ENCODE results near the gene PSMB7.

The PSMB7 gene

DNA sequence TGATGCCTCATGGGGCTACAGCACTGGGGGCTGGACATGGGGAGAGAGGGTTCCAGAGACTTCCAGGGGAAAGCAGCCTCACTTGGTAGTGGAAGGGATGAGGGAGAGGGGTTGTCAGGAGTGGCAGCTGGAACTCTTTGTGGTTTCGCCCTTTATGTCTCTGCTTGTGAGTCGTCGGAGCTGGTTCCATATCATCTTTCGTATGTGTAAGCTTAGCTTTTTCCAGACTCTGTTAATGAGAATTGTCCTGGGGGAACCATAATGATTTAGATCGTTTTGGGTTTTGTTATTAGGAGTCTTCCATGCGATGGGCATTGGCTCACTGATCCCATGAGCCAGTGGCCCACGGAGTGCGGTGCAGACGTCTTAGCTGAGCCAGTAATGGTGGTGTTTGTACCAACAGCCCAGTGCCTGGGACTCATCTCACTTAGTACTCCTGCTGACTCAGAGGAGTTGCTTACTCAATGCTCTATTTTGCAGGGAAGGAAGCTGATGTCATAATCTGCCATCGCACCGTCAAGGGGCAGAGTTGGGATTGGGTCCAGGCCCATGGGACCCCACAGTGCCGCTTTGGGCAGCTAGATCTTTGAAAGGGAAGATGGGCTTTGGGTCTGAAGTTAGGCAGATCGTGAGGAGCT lies 109.0 kb downstream of the PSMB7 start:
- Histone ChIP-seq H3K4me1 (ENCODE audit: control insufficient read depth, insufficient read depth, low read length) (no peaks in the 10 kb centered on the region), H3K27ac (ENCODE audit: low read depth, low read length) (no peak overlapping the region), H3K9ac (ENCODE audit: low read depth, low read length) (no peak overlapping the region), H3K36me3 (ENCODE audit: control insufficient read depth, insufficient read depth, low read length) (no peaks in the 10 kb centered on the region), H3K9me3 (ENCODE audit: control insufficient read depth, insufficient read depth, low read length) (no peaks in the 10 kb centered on the region), H3K4me3 (ENCODE audit: low read depth, low read length) (no peak overlapping the region), H3K27me3 (ENCODE audit: control insufficient read depth, insufficient read depth, low read length) (no peaks in the 10 kb centered on the region)

DNA sequence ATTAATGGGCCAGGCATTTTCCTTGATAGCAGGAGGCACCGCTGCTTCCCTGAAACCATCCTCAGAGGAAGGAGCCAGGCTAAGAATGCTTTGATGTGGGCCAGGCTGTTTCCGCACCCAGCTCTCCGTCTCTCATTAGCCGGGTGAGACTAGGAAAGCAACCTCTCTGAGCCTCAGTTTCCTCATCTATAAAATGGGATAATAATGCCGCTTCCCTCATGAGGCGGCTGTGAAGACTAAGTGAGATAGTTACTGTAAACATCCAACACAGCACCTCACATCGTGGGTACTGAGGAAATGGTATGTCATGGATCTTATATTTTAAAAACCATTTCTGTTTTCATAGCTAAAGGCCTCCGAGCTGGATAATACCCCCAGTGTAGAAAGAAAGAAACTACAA lies 111.0 kb downstream of the PSMB7 start:
- Histone ChIP-seq H3K9ac (ENCODE audit: low read depth, low read length) (no peak overlapping the region), H3K36me3 (ENCODE audit: control insufficient read depth, insufficient read depth, low read length) (no peaks in the 10 kb centered on the region), H3K9me3 (ENCODE audit: control insufficient read depth, insufficient read depth, low read length) (no peaks in the 10 kb centered on the region), H3K27ac (ENCODE audit: low read depth, low read length) (no peak overlapping the region), H3K27me3 (ENCODE audit: control insufficient read depth, insufficient read depth, low read length) (no peaks in the 10 kb centered on the region), H3K4me3 (ENCODE audit: low read depth, low read length) (no peak overlapping the region), H3K4me1 (ENCODE audit: control insufficient read depth, insufficient read depth, low read length) (no peaks in the 10 kb centered on the region)

DNA sequence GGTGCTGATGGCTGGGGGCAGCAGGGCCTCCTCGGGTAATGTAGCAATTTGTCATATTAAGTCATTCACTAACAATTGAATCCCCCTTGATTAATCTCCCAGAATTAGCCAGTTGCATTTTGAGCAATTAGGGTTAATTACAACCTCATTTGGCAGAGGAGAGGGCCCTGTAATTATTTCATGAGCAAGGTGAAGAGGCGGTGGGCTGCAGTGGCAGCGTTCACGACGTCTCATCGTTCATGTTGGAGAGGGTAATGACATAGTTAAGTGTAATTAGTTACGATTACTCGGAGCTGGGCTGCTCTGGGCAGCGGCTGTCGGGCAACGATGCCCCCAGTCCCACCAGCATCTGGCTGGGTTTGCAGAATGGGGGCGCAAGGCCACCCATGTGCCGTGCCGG lies 111.5 kb downstream of the PSMB7 start:
- Histone ChIP-seq H3K36me3 (ENCODE audit: control insufficient read depth, insufficient read depth, low read length) (no peaks in the 10 kb centered on the region), H3K9me3 (ENCODE audit: control insufficient read depth, insufficient read depth, low read length) (no peaks in the 10 kb centered on the region), H3K27me3 (ENCODE audit: control insufficient read depth, insufficient read depth, low read length) (no peaks in the 10 kb centered on the region), H3K27ac (ENCODE audit: low read depth, low read length) (no peak overlapping the region), H3K4me3 (ENCODE audit: low read depth, low read length) (no peak overlapping the region), H3K4me1 (ENCODE audit: control insufficient read depth, insufficient read depth, low read length) (peaks cover 4% of the 10 kb centered on the region; the same call in 1 of the 2 replicates), H3K9ac (ENCODE audit: low read depth, low read length) (no peak overlapping the region)
